B cell (primary cell): Measurements from ENCODE around the gene STX7. TPM values are rescaled to one million over a fixed set of nuclear protein-coding genes. Genes with fewer than 3 reads are reported as not detected.

Experiments used
- ATAC-seq: fragments of 200-7000 bp; cut with Tn5 transposase; one replicate; pipeline ENCODE4 v1.10.0; 2021; ENCODE audit warnings: low read depth, mild to moderate bottlenecking, moderate number of reproducible peaks, moderate library complexity
- CTCF ChIA-PET: fragments of 350-600 bp; sonication (Branson Sonifier 250); formaldehyde crosslinking; loops from one replicate; lab custom pipeline; 2021; ENCODE audit warnings: antibody characterized with exemption, inconsistent platforms; lab: Charles Lee
- POLR2A ChIA-PET: fragments of 350-600 bp; sonication (Branson Sonifier 250); formaldehyde crosslinking; loops from one replicate; lab custom pipeline; 2021; ENCODE audit warnings: antibody characterized with exemption; lab: Charles Lee
- DNase-seq: peaks from one replicate; pipeline ENCODE4 v3.0.0; 2013
- H2AFZ ChIP-seq: 2 replicates; pipeline ENCODE4 v1.6.1; 2012; ENCODE audit warnings: mild to moderate bottlenecking, low read depth, low read length; ENCODE audit not compliant: insufficient read depth, poor library complexity, severe bottlenecking
- H3K27ac ChIP-seq, 2 donors: 1 replicate in 1 of 2; 2 replicates in 1 of 2; pipeline ENCODE4 v1.5.1; 2012 to 2013; ENCODE audit warnings: low read length in 2 of 2, mild to moderate bottlenecking in 2 of 2, moderate library complexity in 1 of 2
- H3K27me3 ChIP-seq, 4 experiments: fragments of 200-600 bp in 1 of 4; sonication (generic) in 1 of 4; replicated peaks in 1 of 4; 1 replicate in 2 of 4; 2 replicates in 2 of 4; pipeline versions ENCODE4 v1.6.1 to v1.7.0; 2013 to 2016; ENCODE audit warnings: low read length in 3 of 4, mild to moderate bottlenecking in 2 of 4, mixed read lengths in 1 of 4, moderate library complexity in 1 of 4; ENCODE audit not compliant: insufficient read depth in 4 of 4, control insufficient read depth in 3 of 4; ENCODE audit errors: control extremely low read depth in 1 of 4
- H3K36me3 ChIP-seq, 2 experiments: replicated peaks in 1 of 2; 1 replicate in 1 of 2; 2 replicates in 1 of 2; pipeline versions ENCODE4 v1.6.1 to v1.7.1; 2013; ENCODE audit warnings: low read length in 1 of 2; ENCODE audit not compliant: insufficient read depth in 2 of 2, control insufficient read depth in 1 of 2; ENCODE audit errors: control extremely low read depth in 1 of 2, extremely low read depth in 1 of 2
- H3K4me1 ChIP-seq, 2 donors: fragments of 200-600 bp in 1 of 2; sonication (generic) in 1 of 2; 1 replicate in 1 of 2; 2 replicates in 1 of 2; pipeline versions ENCODE4 v1.5.1 to v1.6.1; 2013 to 2017; ENCODE audit warnings: low read length in 2 of 2; ENCODE audit not compliant: control insufficient read depth in 2 of 2, insufficient read depth in 2 of 2
- H3K4me2 ChIP-seq: replicated peaks from 2 replicates; pipeline ENCODE3; 2012; ENCODE audit warnings: mild to moderate bottlenecking, low read depth, low read length; ENCODE audit not compliant: poor library complexity, severe bottlenecking
- H3K4me3 ChIP-seq, 5 experiments: fragments of 200-600 bp in 1 of 5; sonication (generic) in 1 of 5; 1 replicate in 3 of 5; 2 replicates in 2 of 5; pipeline versions ENCODE4 v1.5.1 to v1.7.0; 2011 to 2016; ENCODE audit warnings: low read length in 4 of 5, mild to moderate bottlenecking in 4 of 5, low read depth in 2 of 5, control low read depth in 1 of 5, moderate library complexity in 1 of 5; ENCODE audit not compliant: insufficient read depth in 1 of 5; ENCODE audit errors: control extremely low read depth in 1 of 5, extremely low read depth in 1 of 5
- H3K79me2 ChIP-seq: fragments of 200-600 bp; sonication (generic); one replicate; pipeline ENCODE4 v1.6.0; 2016; ENCODE audit warnings: low read length; ENCODE audit not compliant: control insufficient read depth, insufficient read depth
- H3K9ac ChIP-seq: fragments of 200-600 bp; sonication (generic); 2 replicates; pipeline ENCODE4 v1.6.1; 2017; ENCODE audit warnings: mild to moderate bottlenecking, low read length, moderate library complexity
- H3K9me3 ChIP-seq, 3 donors: one replicate each; pipeline versions ENCODE4 v1.6.1 to v1.7.1; 2013; ENCODE audit warnings: low read length in 2 of 3; ENCODE audit not compliant: control insufficient read depth in 2 of 3, insufficient read depth in 1 of 3; ENCODE audit errors: control extremely low read depth in 1 of 3
- H4K20me1 ChIP-seq: 2 replicates; pipeline ENCODE4 v1.6.0; 2012; ENCODE audit warnings: mild to moderate bottlenecking, low read length; ENCODE audit not compliant: insufficient read depth, control insufficient read depth, poor library complexity, severe bottlenecking
- H3K27ac Mint-ChIP-seq: one replicate; pipeline ENCODE4 v1.8.0; 2021; ENCODE audit warnings: mixed read lengths
- H3K27me3 Mint-ChIP-seq: one replicate; pipeline ENCODE4 v1.8.0; 2021; ENCODE audit warnings: mixed read lengths
- H3K4me1 Mint-ChIP-seq: one replicate; pipeline ENCODE4 v1.8.0; 2021; ENCODE audit warnings: mixed read lengths
- H3K4me3 Mint-ChIP-seq: one replicate; pipeline ENCODE4 v1.8.0; 2021; ENCODE audit warnings: mixed read lengths
- H3K9me3 Mint-ChIP-seq: one replicate; pipeline ENCODE4 v1.8.0; 2022; ENCODE audit warnings: mixed read lengths; ENCODE audit not compliant: insufficient read depth
- EZH2 ChIP-seq: IDR thresholded peaks from 2 replicates; pipeline ENCODE4 v1.6.1; 2012; ENCODE audit warnings: borderline replicate concordance, low read depth, mild to moderate bottlenecking, moderate library complexity, low read length; ENCODE audit not compliant: insufficient read depth, poor library complexity, severe bottlenecking
- WGBS: methylation state at CpG from one replicate; pipeline ENCODE4 v1.1.5; 2013; ENCODE audit warnings: missing lambda C conversion rate; ENCODE audit not compliant: insufficient coverage; 5-methylcytosine and 5-hydroxymethylcytosine counted together
- intact Hi-C: fragments of 100-400 bp; cut with micrococcal nuclease; formaldehyde crosslinking; loops from one replicate; pipeline ENCODE4 v1.10.0; 2022
- polyA plus RNA-seq: library from polyadenylated mRNA; depleted of rRNA; stranded (reverse); fragments of >200 nt; gene quantifications from 2 replicates; pipeline ENCODE4 v1.2.3, GENCODE V29; 2012
- total RNA-seq, 2 donors: library from RNA; stranded (reverse); fragments of 120-200 nt in 1 of 2; gene quantifications; 1 replicate in 1 of 2; 2 replicates in 1 of 2; pipeline versions ENCODE4 v1.2.3 to v1.2.4, GENCODE V29; 2013 to 2022
- TF ChIP-seq, protein P1 (sequence below): fragments of 200-600 bp; IDR thresholded peaks from one replicate; pipeline ENCODE4 v1.8.0; 2022; ENCODE audit warnings: antibody characterized with exemption, mild to moderate bottlenecking

Gene STX7
- total and polyA plus RNA-seq, 2 donors (not counting 1 experiment from before 2014, with no cell fraction given), result 70.9 to 221 TPM

DNA sequence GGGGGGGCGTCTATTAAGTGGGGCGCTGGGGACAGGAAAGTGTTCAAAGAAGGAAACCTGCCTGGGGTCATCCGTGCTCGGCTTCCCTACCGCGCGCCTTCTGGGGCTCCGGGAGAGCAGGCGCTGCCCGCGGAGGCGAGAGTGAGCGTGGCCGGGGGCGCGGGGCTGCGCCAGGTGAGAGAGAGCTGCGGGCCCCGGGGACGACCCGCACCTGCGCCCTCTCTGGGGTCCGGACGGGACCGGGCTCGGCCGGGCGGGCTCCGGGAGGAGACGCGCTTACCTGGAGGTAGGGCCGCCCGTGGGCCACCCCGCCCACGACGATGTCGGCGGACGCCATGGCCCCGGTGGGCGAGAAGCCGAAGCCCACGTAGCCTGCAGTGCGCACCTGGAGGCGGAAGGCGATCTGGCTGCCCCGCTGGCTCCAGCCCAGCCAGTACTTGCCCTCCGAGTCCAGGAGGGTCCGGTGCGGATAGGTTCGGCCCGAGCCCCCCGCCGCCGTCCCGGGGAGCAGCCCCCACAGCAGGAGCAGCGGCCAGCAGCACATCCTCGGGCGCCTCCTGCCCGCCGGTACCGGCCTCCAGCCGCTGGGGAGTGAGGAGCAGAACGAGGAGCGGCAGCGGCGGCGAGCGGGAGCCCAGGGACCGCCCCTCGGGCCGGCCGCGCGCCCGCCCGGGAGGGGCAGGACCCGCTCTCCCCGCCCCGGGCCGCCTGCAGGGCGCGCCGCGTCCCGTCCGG is 111.9 kb downstream of the STX7 start, which contains the start of gene MOXD1:
Gene MOXD1 (minus strand): TSS at position 593 of the 735 bp plus-strand sequence. CDS start 49 bp downstream, at position 544.
- CTCF ChIA-PET, result interaction anchor here (0.8 to 1.6 kb wide), 4 partner anchors 83 to 129 kb away, joined by 3 to 6 read pairs (median 6); no protein-coding TSS in a partner anchor
- peaks cover 20% of the 10 kb centered on the region for H3K27me3 Mint-ChIP-seq
- peak within 1 kb of the TSS; percentile 51 to 84 (median 73) for H3K4me3 ChIP-seq
- peaks cover 13 to 14% of the 10 kb centered on the region in 2 donors for H3K4me1 ChIP-seq
- H3K4me1 Mint-ChIP-seq, result peaks cover 24% of the 10 kb centered on the region
- H3K4me3 Mint-ChIP-seq, result peak within 1 kb of the TSS; percentile 88
- peak within 1 kb of the TSS; percentile 96 for H3K4me2 ChIP-seq
- TF ChIP-seq, protein P1, sequence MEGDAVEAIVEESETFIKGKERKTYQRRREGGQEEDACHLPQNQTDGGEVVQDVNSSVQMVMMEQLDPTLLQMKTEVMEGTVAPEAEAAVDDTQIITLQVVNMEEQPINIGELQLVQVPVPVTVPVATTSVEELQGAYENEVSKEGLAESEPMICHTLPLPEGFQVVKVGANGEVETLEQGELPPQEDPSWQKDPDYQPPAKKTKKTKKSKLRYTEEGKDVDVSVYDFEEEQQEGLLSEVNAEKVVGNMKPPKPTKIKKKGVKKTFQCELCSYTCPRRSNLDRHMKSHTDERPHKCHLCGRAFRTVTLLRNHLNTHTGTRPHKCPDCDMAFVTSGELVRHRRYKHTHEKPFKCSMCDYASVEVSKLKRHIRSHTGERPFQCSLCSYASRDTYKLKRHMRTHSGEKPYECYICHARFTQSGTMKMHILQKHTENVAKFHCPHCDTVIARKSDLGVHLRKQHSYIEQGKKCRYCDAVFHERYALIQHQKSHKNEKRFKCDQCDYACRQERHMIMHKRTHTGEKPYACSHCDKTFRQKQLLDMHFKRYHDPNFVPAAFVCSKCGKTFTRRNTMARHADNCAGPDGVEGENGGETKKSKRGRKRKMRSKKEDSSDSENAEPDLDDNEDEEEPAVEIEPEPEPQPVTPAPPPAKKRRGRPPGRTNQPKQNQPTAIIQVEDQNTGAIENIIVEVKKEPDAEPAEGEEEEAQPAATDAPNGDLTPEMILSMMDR, result no peak
- no peak for TF ChIP-seq EZH2
- H3K27ac Mint-ChIP-seq, result peak within 1 kb of the TSS; percentile 76
- no peaks in the 10 kb centered on the region for H3K79me2 ChIP-seq
- WGBS, result 1% methylated on average over 85 of the region's 87 CpGs
- DNase-seq (peak; percentile 64), ATAC-seq (peak; percentile 83)
- peaks cover 0 to 19% (median 11%) of the 10 kb centered on the region in 4 experiments for H3K27me3 ChIP-seq
- POLR2A ChIA-PET, result interaction anchor here (0.6 kb wide), 1 partner anchor 105 kb away, joined by 5 read pairs; no protein-coding TSS in a partner anchor
- H3K9me3 ChIP-seq, result peaks cover 0 to 3% (median 0%) of the 10 kb centered on the region in 3 donors
- peak within 1 kb of the TSS; percentile 93 for H2AFZ ChIP-seq
- peaks cover under 1% of the 10 kb centered on the region for H3K9me3 Mint-ChIP-seq
- H3K9ac ChIP-seq, result peak within 1 kb of the TSS; percentile 81
- no peaks in the 10 kb centered on the region for H4K20me1 ChIP-seq
- H3K27ac ChIP-seq, result no peak within 1 kb of the TSS
- intact Hi-C loops, result loop anchor here (2.0 to 10.0 kb wide), 3 partner anchors 41 to 100 kb away; no protein-coding TSS in a partner anchor
- H3K36me3 ChIP-seq, result no peaks in the 10 kb centered on the region
